Esophagus muscularis mucosa (tissue), 3 donors: Measurements from ENCODE around the gene CRY1.

Experiments
- POLR2A ChIP-seq: fragments of 450-650 bp; IDR thresholded peaks from one replicate; pipeline ENCODE4 v1.6.1; 2017; ENCODE audit warnings: antibody characterized with exemption, moderate library complexity, mild to moderate bottlenecking, low read depth
- TF ChIP-seq, protein P1 (sequence below), 3 experiments: fragments of 200-600 bp in 2 of 3; fragments of 450-650 bp in 1 of 3; sonication (generic) in 2 of 3; IDR thresholded peaks; one replicate each; pipeline ENCODE4 v1.5.1; 2017 to 2019; ENCODE audit warnings: antibody characterized with exemption in 3 of 3, mild to moderate bottlenecking in 2 of 3, moderate library complexity in 1 of 3

- TF ChIP-seq, protein P1, sequence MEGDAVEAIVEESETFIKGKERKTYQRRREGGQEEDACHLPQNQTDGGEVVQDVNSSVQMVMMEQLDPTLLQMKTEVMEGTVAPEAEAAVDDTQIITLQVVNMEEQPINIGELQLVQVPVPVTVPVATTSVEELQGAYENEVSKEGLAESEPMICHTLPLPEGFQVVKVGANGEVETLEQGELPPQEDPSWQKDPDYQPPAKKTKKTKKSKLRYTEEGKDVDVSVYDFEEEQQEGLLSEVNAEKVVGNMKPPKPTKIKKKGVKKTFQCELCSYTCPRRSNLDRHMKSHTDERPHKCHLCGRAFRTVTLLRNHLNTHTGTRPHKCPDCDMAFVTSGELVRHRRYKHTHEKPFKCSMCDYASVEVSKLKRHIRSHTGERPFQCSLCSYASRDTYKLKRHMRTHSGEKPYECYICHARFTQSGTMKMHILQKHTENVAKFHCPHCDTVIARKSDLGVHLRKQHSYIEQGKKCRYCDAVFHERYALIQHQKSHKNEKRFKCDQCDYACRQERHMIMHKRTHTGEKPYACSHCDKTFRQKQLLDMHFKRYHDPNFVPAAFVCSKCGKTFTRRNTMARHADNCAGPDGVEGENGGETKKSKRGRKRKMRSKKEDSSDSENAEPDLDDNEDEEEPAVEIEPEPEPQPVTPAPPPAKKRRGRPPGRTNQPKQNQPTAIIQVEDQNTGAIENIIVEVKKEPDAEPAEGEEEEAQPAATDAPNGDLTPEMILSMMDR (IDR thresholded peaks at IDR 0.05), result no peak
- TF ChIP-seq POLR2A, result no peak
Measured at GRCh38 chr12:106984588-106985137, 108.7 kb downstream of the CRY1 start.
